ENCODE measurements around the gene SKAP1. TPM values are rescaled to one million over a fixed set of nuclear protein-coding genes. Genes with fewer than 3 reads are reported as not detected.
A peak's percentile ranks its signal among the peaks of the same experiment; 100 is the strongest.
"Not testable (repeated sequence)": the region's sequence is repeated elsewhere in the genome, so short reads cannot be mapped to it uniquely, and the experiment has no call there.

SKAP1 gene
- total and polyA plus RNA-seq, 8 donors, result 1.2 to 3.0 (median 1.8) TPM

- H3K36me3 ChIP-seq, result no peaks in the 10 kb centered on the region
- no peaks in the 10 kb centered on the region for H3K4me1 ChIP-seq
- no peaks in the 10 kb centered on the region for H3K9me3 ChIP-seq
- no peak for ATAC-seq
- no peak for TF ChIP-seq CTCF (IDR thresholded peaks at IDR 0.05)
- peaks cover 0 to 3% of the 10 kb centered on the region in 2 donors for H3K27me3 ChIP-seq
- no peak for DNase-seq
- no peak overlapping the region for H3K4me3 ChIP-seq
- intact Hi-C loops (cut with DNase I), result no loop called here
- no peak overlapping the region for H3K27ac ChIP-seq
These were observed 220.0 kb downstream of the SKAP1 start for GRCh38 chr17:48209973-48210372.

GRCh38 chr17:48207776-48208544 lies 222.1 kb downstream of the SKAP1 start:
- no peak for DNase-seq
- Histone ChIP-seq H3K4me1 (no peaks in the 10 kb centered on the region), H3K27ac (no peak overlapping the region), H3K4me3 (no peak overlapping the region), H3K27me3 (no peaks in the 10 kb centered on the region), H3K36me3 (no peaks in the 10 kb centered on the region), H3K9me3 (no peaks in the 10 kb centered on the region)
- no peak for TF ChIP-seq CTCF (IDR thresholded peaks at IDR 0.05)
- no peak for ATAC-seq
- intact Hi-C loops (cut with DNase I), result no loop called here

- H3K36me3 ChIP-seq; DNase-seq; H3K4me1 ChIP-seq; H3K27ac ChIP-seq; H3K4me3 ChIP-seq; H3K9me3 ChIP-seq; H3K27me3 ChIP-seq; intact Hi-C loops (cut with DNase I); ATAC-seq: not testable (repeated sequence)
These were observed 223.0 kb downstream of the SKAP1 start for GRCh38 chr17:48207036-48207435.

GRCh38 chr17:48202959-48203358 lies 227.1 kb downstream of the SKAP1 start:
- DNase-seq (no peak), ATAC-seq (no peak)
- Histone ChIP-seq H3K36me3 (no peaks in the 10 kb centered on the region), H3K9me3 (no peaks in the 10 kb centered on the region), H3K27ac (no peak overlapping the region), H3K27me3 (no peaks in the 10 kb centered on the region), H3K4me1 (no peaks in the 10 kb centered on the region), H3K4me3 (no peak overlapping the region)
- no peak for TF ChIP-seq CTCF (IDR thresholded peaks at IDR 0.05)
- intact Hi-C loops (cut with DNase I), result no loop called here

GRCh38 chr17:48198950-48199541 lies 231.0 kb downstream of the SKAP1 start:
- Histone ChIP-seq H3K36me3 (no peaks in the 10 kb centered on the region), H3K4me1 (no peaks in the 10 kb centered on the region), H3K4me3 (no peak overlapping the region), H3K9me3 (no peaks in the 10 kb centered on the region), H3K27me3 (peaks cover 5 to 19% of the 10 kb centered on the region in 2 donors), H3K27ac (peak overlapping the region in 1 of 2 donors; percentile 13)
- ATAC-seq (no peak), DNase-seq (peak in 1 of 4 donors; percentile 9)
- intact Hi-C loops (cut with DNase I), result no loop called here
- no peak for TF ChIP-seq CTCF (IDR thresholded peaks at IDR 0.05)
